GM12874 (cell line): Measurements from ENCODE around the gene SNX9.

Source experiments
- CTCF ChIP-seq: IDR thresholded peaks from 2 replicates; pipeline ENCODE4 v1.5.1; 2011; ENCODE audit warnings: low read depth, mild to moderate bottlenecking, control low read depth, low read length, moderate library complexity; ENCODE audit not compliant: insufficient read depth

Gene SNX9

GRCh38 chr6:157912326-157912725 lies 89.3 kb downstream of the SNX9 start:
- TF ChIP-seq CTCF = no peak

GRCh38 chr6:157921685-157922367 lies 98.8 kb downstream of the SNX9 start:
- no peak for TF ChIP-seq CTCF

DNA sequence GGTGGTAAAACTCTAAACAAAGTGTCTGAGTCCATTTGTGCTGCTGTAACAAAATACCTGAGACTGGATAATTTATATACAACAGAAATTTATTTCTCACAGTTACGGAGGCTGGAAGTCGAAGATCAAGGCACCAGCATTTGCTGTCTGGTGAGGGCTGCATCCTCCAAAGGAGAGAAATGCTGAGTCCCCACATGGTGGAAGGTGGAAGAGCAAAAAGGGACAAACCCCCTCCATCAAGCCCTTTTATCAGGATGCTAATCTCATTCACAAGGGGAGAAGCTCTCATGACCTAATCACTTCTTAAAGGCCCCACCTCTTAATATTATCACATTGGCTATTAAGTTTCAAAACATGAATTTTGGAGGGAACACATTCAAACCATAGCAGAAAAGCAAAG lies 102.7 kb downstream of the SNX9 start:
- no peak for TF ChIP-seq CTCF

DNA sequence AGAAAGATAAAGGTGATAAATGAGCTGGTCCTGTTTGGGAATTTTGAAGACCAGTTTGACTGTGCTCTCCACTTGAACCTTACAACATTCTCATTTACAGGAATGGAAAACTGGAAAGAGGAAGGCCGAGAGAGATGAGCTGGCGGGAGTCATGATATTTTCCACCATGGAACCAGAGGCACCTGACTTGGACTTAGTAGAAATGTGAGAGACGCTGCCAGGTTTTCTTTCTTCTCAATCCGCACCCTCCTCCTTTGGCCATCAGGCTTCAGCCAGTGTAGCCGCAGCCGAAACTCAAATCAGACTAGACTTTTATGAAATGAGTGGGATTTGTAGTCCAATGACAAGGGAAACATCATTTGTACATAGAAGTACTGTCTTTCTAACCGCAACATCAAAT lies 104.0 kb downstream of the SNX9 start:
- no peak for TF ChIP-seq CTCF

- TF ChIP-seq CTCF = no peak
These were observed 105.4 kb downstream of the SNX9 start for GRCh38 chr6:157928428-157928827.

- no peak for TF ChIP-seq CTCF
These were observed 106.0 kb downstream of the SNX9 start for GRCh38 chr6:157929076-157929475.

GRCh38 chr6:157929765-157930319 lies 106.8 kb downstream of the SNX9 start:
- no peak for TF ChIP-seq CTCF

DNA sequence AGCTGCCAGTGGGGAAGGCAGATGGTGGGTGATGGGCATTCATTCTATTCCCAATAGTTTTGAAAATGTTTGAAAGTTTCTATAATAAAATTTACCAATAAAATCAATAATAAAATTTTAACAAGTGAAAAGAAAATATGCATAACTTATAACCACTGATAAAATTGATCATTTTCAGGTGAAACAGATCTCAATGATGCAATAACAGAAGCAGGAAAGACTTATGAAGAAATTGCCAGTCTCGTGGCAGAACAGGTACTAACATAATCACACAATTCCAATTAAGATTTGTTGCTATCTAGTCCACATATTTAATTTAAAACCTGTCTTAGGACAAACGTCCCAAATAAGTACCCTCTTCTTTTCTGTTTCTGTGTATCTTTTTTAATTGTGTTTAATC lies 112.7 kb downstream of the SNX9 start:
- TF ChIP-seq CTCF = no peak
